ENCODE measurements around the gene HMGCL. TPM values are rescaled to one million over a fixed set of nuclear protein-coding genes. Genes with fewer than 3 reads are reported as not detected.

Gene HMGCL
- total and polyA plus RNA-seq, 2 of the 13 experiments (the other 11 are each of a cell fraction or from before 2014, with no cell fraction given) = 21.3 to 41.4 TPM

DNA sequence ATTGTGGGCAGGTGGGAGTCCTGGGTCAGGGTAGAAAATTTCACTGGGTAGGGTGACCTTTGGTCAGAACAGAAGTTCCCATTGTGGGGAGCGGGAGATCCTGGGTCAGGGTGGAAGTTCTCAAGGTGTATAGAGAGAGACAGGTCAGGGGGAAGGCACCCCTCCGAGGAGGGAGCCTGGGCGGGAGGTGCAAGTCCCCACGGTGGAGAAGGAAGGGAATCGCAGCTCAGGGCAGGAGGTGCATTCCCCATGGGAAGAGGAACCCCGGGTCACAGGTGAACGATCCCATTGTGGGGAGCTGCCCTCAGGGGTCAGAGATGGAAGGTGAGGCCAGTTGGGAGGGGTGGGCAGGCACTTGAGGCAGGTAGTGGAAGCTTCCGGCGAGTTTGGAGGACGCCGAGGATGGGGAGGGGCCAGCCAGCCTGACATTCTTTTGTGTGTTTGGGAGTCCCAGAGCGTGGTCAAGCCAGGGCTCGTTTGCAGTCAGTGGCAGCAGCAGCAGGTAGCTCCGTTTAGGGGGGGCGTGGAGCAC, 33.6 kb downstream of the HMGCL start (continued):
- TF ChIP-seq, protein P1, sequence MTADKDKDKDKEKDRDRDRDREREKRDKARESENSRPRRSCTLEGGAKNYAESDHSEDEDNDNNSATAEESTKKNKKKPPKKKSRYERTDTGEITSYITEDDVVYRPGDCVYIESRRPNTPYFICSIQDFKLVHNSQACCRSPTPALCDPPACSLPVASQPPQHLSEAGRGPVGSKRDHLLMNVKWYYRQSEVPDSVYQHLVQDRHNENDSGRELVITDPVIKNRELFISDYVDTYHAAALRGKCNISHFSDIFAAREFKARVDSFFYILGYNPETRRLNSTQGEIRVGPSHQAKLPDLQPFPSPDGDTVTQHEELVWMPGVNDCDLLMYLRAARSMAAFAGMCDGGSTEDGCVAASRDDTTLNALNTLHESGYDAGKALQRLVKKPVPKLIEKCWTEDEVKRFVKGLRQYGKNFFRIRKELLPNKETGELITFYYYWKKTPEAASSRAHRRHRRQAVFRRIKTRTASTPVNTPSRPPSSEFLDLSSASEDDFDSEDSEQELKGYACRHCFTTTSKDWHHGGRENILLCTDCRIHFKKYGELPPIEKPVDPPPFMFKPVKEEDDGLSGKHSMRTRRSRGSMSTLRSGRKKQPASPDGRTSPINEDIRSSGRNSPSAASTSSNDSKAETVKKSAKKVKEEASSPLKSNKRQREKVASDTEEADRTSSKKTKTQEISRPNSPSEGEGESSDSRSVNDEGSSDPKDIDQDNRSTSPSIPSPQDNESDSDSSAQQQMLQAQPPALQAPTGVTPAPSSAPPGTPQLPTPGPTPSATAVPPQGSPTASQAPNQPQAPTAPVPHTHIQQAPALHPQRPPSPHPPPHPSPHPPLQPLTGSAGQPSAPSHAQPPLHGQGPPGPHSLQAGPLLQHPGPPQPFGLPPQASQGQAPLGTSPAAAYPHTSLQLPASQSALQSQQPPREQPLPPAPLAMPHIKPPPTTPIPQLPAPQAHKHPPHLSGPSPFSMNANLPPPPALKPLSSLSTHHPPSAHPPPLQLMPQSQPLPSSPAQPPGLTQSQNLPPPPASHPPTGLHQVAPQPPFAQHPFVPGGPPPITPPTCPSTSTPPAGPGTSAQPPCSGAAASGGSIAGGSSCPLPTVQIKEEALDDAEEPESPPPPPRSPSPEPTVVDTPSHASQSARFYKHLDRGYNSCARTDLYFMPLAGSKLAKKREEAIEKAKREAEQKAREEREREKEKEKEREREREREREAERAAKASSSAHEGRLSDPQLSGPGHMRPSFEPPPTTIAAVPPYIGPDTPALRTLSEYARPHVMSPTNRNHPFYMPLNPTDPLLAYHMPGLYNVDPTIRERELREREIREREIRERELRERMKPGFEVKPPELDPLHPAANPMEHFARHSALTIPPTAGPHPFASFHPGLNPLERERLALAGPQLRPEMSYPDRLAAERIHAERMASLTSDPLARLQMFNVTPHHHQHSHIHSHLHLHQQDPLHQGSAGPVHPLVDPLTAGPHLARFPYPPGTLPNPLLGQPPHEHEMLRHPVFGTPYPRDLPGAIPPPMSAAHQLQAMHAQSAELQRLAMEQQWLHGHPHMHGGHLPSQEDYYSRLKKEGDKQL (CRISPR knock-in tag; IDR thresholded peaks at IDR 0.05; ENCODE audit: low read depth) = no peak
- TF ChIP-seq MATR3 (CRISPR knock-in tag; IDR thresholded peaks at IDR 0.05) (no peak), ZNF83 (CRISPR knock-in tag; IDR thresholded peaks at IDR 0.05; ENCODE audit: borderline replicate concordance) (no peak), ZNF780A (CRISPR knock-in tag; IDR thresholded peaks at IDR 0.05) (peak; percentile 89), NR2F6 (IDR thresholded peaks at IDR 0.05) (peak; percentile 61; the same call in 1 of the 2 replicates), NR2F6 (CRISPR knock-in tag; IDR thresholded peaks at IDR 0.05) (peak; percentile 56), ZNF326 (CRISPR knock-in tag; IDR thresholded peaks at IDR 0.05; ENCODE audit: borderline replicate concordance) (no peak), MTF1 (CRISPR knock-in tag; IDR thresholded peaks at IDR 0.05) (no peak), SMYD3 (CRISPR knock-in tag; IDR thresholded peaks at IDR 0.05) (no peak), PHF21A (CRISPR knock-in tag; IDR thresholded peaks at IDR 0.05) (no peak), CAMTA2 (CRISPR knock-in tag; IDR thresholded peaks at IDR 0.05; ENCODE audit: borderline replicate concordance) (no peak), TAF1 (CRISPR knock-in tag; IDR thresholded peaks at IDR 0.05) (0 out of 2 replicates have a peak, but pooled peaks have one; percentile 32), ZKSCAN5 (CRISPR knock-in tag; IDR thresholded peaks at IDR 0.05) (no peak), MTF2 (CRISPR knock-in tag; IDR thresholded peaks at IDR 0.05; ENCODE audit: borderline replicate concordance) (no peak), ZNF367 (CRISPR knock-in tag; IDR thresholded peaks at IDR 0.05; ENCODE audit: borderline replicate concordance) (no peak), ARNTL (CRISPR knock-in tag; IDR thresholded peaks at IDR 0.05) (no peak), FOXJ3 (CRISPR knock-in tag; IDR thresholded peaks at IDR 0.05; ENCODE audit: borderline replicate concordance) (no peak), GABPA (IDR thresholded peaks at IDR 0.05; ENCODE audit: low read depth, low read length) (no peak), GABPA (CRISPR knock-in tag; IDR thresholded peaks at IDR 0.05; ENCODE audit: low read depth) (peak; percentile 68), ATM (IDR thresholded peaks at IDR 0.05; ENCODE audit: borderline replicate concordance) (no peak)
- TF ChIP-seq, protein P2, sequence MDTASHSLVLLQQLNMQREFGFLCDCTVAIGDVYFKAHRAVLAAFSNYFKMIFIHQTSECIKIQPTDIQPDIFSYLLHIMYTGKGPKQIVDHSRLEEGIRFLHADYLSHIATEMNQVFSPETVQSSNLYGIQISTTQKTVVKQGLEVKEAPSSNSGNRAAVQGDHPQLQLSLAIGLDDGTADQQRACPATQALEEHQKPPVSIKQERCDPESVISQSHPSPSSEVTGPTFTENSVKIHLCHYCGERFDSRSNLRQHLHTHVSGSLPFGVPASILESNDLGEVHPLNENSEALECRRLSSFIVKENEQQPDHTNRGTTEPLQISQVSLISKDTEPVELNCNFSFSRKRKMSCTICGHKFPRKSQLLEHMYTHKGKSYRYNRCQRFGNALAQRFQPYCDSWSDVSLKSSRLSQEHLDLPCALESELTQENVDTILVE (CRISPR knock-in tag; IDR thresholded peaks at IDR 0.05) = no peak
- TF ChIP-seq, protein P3, sequence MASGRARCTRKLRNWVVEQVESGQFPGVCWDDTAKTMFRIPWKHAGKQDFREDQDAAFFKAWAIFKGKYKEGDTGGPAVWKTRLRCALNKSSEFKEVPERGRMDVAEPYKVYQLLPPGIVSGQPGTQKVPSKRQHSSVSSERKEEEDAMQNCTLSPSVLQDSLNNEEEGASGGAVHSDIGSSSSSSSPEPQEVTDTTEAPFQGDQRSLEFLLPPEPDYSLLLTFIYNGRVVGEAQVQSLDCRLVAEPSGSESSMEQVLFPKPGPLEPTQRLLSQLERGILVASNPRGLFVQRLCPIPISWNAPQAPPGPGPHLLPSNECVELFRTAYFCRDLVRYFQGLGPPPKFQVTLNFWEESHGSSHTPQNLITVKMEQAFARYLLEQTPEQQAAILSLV (CRISPR knock-in tag; IDR thresholded peaks at IDR 0.05; ENCODE audit: borderline replicate concordance) = no peak
- TF ChIP-seq, protein P4, sequence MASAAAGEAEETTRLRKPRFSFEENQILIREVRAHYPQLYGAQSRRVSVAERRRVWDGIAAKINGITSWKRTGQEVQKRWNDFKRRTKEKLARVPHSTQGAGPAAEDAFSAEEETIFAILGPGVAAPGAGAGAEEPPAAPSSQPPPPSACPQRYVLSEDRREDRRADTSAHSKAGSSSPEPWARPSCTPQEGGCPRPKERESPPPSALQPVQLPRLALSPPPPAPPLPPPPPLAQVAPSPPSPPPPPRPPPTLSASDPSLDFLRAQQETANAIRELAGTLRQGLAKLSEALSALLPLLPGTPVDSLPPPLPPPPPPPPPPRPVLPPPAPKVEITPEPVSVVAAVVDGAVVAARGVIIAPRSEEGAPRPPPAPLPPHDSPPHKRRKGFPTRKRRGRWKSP (CRISPR knock-in tag; IDR thresholded peaks at IDR 0.05) = no peak
